GM20000 (cell line): ENCODE results near the gene MZT1.

Source experiments
- DNase-seq: peaks from one replicate; pipeline ENCODE4 v3.0.0; 2012; ENCODE audit warnings: low spot score
- CTCF ChIP-seq: IDR thresholded peaks from 2 replicates; pipeline ENCODE4 v1.5.1; 2012; ENCODE audit warnings: mild to moderate bottlenecking, control low read depth; ENCODE audit errors: extremely low read depth, missing control alignments

MZT1 gene

GRCh38 chr13:72680353-72680752 lies 47.1 kb downstream of the MZT1 start:
- DNase-seq: no peak

GRCh38 chr13:72678312-72678711 lies 49.1 kb downstream of the MZT1 start:
- DNase-seq: no peak

More at GRCh38 chr13:72680353-72680752, 47.1 kb downstream of the MZT1 start:
- no peak for TF ChIP-seq CTCF

GRCh38 chr13:72677431-72677830 lies 50.0 kb downstream of the MZT1 start:
- no peak for TF ChIP-seq CTCF

More at GRCh38 chr13:72678312-72678711, 49.1 kb downstream of the MZT1 start:
- TF ChIP-seq CTCF: no peak

GRCh38 chr13:72666391-72666790 lies 61.0 kb downstream of the MZT1 start:
- no peak for DNase-seq
- TF ChIP-seq CTCF: no peak

More at GRCh38 chr13:72677431-72677830, 50.0 kb downstream of the MZT1 start:
- no peak for DNase-seq

GRCh38 chr13:72662548-72662947 lies 64.9 kb downstream of the MZT1 start:
- TF ChIP-seq CTCF: no peak
- no peak for DNase-seq
